Astrocyte (in vitro differentiated cells and primary cell): ENCODE data around the gene ZNF597. TPM values are rescaled to one million over a fixed set of nuclear protein-coding genes. Genes with fewer than 3 reads are reported as not detected.

Source experiments
- DNase-seq: peaks from one replicate; pipeline ENCODE4 v3.0.0-alpha.2; 2010; ENCODE audit warnings: low read depth
- FAIRE-seq: peaks from 2 replicates; lab custom pipeline; 2011; peaks lifted over from hg19 to GRCh38; lab: Jason Lieb, UNC
- H2AFZ ChIP-seq: 2 replicates; pipeline ENCODE4 v1.6.0; 2012; ENCODE audit warnings: low read depth, low read length, inconsistent platforms
- H3K27ac ChIP-seq: 2 replicates; pipeline ENCODE4 v1.5.1; 2011; ENCODE audit warnings: low read depth, low read length, inconsistent platforms
- H3K27me3 ChIP-seq: 2 replicates; pipeline ENCODE4 v1.6.0; 2011; ENCODE audit warnings: low read length, inconsistent platforms; ENCODE audit not compliant: insufficient read depth
- H3K36me3 ChIP-seq: 2 replicates; pipeline ENCODE4 v1.5.1; 2011; ENCODE audit warnings: low read length, inconsistent platforms; ENCODE audit not compliant: insufficient read depth
- H3K4me1 ChIP-seq: 2 replicates; pipeline ENCODE4 v1.5.1; 2011; ENCODE audit warnings: low read length, inconsistent platforms; ENCODE audit not compliant: insufficient read depth
- H3K4me2 ChIP-seq: 2 replicates; pipeline ENCODE4 v1.6.0; 2012; ENCODE audit warnings: low read length, inconsistent platforms
- H3K4me3 ChIP-seq: 2 replicates; pipeline ENCODE4 v1.5.1; 2011; ENCODE audit warnings: low read depth, mild to moderate bottlenecking, low read length, inconsistent platforms; ENCODE audit not compliant: insufficient read depth
- H3K79me2 ChIP-seq: 2 replicates; pipeline ENCODE4 v1.6.0; 2012; ENCODE audit warnings: mild to moderate bottlenecking, low read length, inconsistent platforms; ENCODE audit not compliant: insufficient read depth
- H3K9ac ChIP-seq: 2 replicates; pipeline ENCODE4 v1.6.0; 2012; ENCODE audit warnings: mild to moderate bottlenecking, low read length, inconsistent platforms
- H3K9me3 ChIP-seq: 2 replicates; pipeline ENCODE4 v1.5.1; 2012; ENCODE audit warnings: low read depth, mild to moderate bottlenecking, low read length, inconsistent platforms; ENCODE audit not compliant: insufficient read depth
- H4K20me1 ChIP-seq: 2 replicates; pipeline ENCODE4 v1.6.0; 2012; ENCODE audit warnings: low read length, inconsistent platforms; ENCODE audit not compliant: insufficient read depth
- H3K27ac Mint-ChIP-seq: one replicate; pipeline ENCODE4 v1.8.0; 2021; ENCODE audit warnings: mild to moderate bottlenecking, mixed read lengths; ENCODE audit not compliant: unreplicated experiment
- H3K27me3 Mint-ChIP-seq: one replicate; pipeline ENCODE4 v1.8.0; 2021; ENCODE audit warnings: low read depth, mixed read lengths; ENCODE audit not compliant: unreplicated experiment
- H3K36me3 Mint-ChIP-seq: one replicate; pipeline ENCODE4 v1.8.0; 2021; ENCODE audit warnings: low read depth, mixed read lengths; ENCODE audit not compliant: unreplicated experiment
- H3K4me1 Mint-ChIP-seq: one replicate; pipeline ENCODE4 v1.8.0; 2021; ENCODE audit warnings: low read depth, mixed read lengths; ENCODE audit not compliant: unreplicated experiment
- H3K4me3 Mint-ChIP-seq: one replicate; pipeline ENCODE4 v1.8.0; 2021; ENCODE audit warnings: mild to moderate bottlenecking, moderate library complexity, mixed read lengths; ENCODE audit not compliant: unreplicated experiment
- H3K9me3 Mint-ChIP-seq: one replicate; pipeline ENCODE4 v1.8.0; 2021; ENCODE audit warnings: mild to moderate bottlenecking, mixed read lengths; ENCODE audit not compliant: unreplicated experiment
- EZH2 ChIP-seq: IDR thresholded peaks from 2 replicates; pipeline ENCODE4 v1.6.1; 2012; ENCODE audit warnings: mild to moderate bottlenecking, low read length, inconsistent platforms; ENCODE audit not compliant: insufficient read depth
- total RNA-seq: library from RNA; stranded (reverse); gene quantifications from 2 replicates; pipeline ENCODE4 v1.2.1, GENCODE V29; 2021
- TF ChIP-seq, protein P1 (sequence below): IDR thresholded peaks from 2 replicates; pipeline ENCODE4 v1.5.1; 2011; ENCODE audit warnings: low read depth, mild to moderate bottlenecking, inconsistent platforms, low read length, moderate library complexity; ENCODE audit not compliant: insufficient read depth

The ZNF597 gene
- total RNA-seq, 1 donor from 2014 or later, result 4.7 TPM

GRCh38 chr16:3484318-3485096 lies 41.2 kb upstream of the ZNF597 start:
- Histone ChIP-seq H3K9me3 (no peaks in the 10 kb centered on the region), H3K4me2 (no peak overlapping the region), H3K79me2 (peaks cover 6% of the 10 kb centered on the region), H4K20me1 (peaks cover 36% of the 10 kb centered on the region), H2AFZ (no peak overlapping the region), H3K4me3 (no peak overlapping the region), H3K4me1 (peaks cover 5% of the 10 kb centered on the region), H3K27ac (no peak overlapping the region), H3K36me3 (peaks cover 13% of the 10 kb centered on the region), H3K27me3 (no peaks in the 10 kb centered on the region), H3K9ac (no peak overlapping the region)
- TF ChIP-seq, protein P1, sequence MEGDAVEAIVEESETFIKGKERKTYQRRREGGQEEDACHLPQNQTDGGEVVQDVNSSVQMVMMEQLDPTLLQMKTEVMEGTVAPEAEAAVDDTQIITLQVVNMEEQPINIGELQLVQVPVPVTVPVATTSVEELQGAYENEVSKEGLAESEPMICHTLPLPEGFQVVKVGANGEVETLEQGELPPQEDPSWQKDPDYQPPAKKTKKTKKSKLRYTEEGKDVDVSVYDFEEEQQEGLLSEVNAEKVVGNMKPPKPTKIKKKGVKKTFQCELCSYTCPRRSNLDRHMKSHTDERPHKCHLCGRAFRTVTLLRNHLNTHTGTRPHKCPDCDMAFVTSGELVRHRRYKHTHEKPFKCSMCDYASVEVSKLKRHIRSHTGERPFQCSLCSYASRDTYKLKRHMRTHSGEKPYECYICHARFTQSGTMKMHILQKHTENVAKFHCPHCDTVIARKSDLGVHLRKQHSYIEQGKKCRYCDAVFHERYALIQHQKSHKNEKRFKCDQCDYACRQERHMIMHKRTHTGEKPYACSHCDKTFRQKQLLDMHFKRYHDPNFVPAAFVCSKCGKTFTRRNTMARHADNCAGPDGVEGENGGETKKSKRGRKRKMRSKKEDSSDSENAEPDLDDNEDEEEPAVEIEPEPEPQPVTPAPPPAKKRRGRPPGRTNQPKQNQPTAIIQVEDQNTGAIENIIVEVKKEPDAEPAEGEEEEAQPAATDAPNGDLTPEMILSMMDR, result no peak
- TF ChIP-seq EZH2, result no peak
- H3K27me3 Mint-ChIP-seq, result no peaks in the 10 kb centered on the region
- no peak overlapping the region for H3K27ac Mint-ChIP-seq
- H3K9me3 Mint-ChIP-seq, result peaks cover 4% of the 10 kb centered on the region
- peaks cover 32% of the 10 kb centered on the region for H3K36me3 Mint-ChIP-seq
- FAIRE-seq (no peak), DNase-seq (no peak)
- no peak overlapping the region for H3K4me3 Mint-ChIP-seq
- peaks cover 15% of the 10 kb centered on the region for H3K4me1 Mint-ChIP-seq

- Mint-ChIP-seq H3K4me3 (peak overlapping the region; percentile 30), H3K4me1 (peaks cover 15% of the 10 kb centered on the region), H3K36me3 (peaks cover 38% of the 10 kb centered on the region), H3K27me3 (no peaks in the 10 kb centered on the region), H3K27ac (peak overlapping the region; percentile 63), H3K9me3 (peaks cover 4% of the 10 kb centered on the region)
- H3K9me3 ChIP-seq, result no peaks in the 10 kb centered on the region
- DNase-seq, result no peak
- H3K4me3 ChIP-seq, result no peak overlapping the region
- peaks cover 21% of the 10 kb centered on the region for H3K79me2 ChIP-seq
- H3K36me3 ChIP-seq, result peaks cover 18% of the 10 kb centered on the region
- peaks cover 5% of the 10 kb centered on the region for H3K4me1 ChIP-seq
- H3K4me2 ChIP-seq, result no peak overlapping the region
- H3K27me3 ChIP-seq, result no peaks in the 10 kb centered on the region
- TF ChIP-seq EZH2, result no peak
- TF ChIP-seq, protein P1, result no peak
- H3K27ac ChIP-seq, result no peak overlapping the region
- H2AFZ ChIP-seq, result no peak overlapping the region
- no peak overlapping the region for H3K9ac ChIP-seq
- FAIRE-seq, result no peak
- H4K20me1 ChIP-seq, result peaks cover 51% of the 10 kb centered on the region
Measured at GRCh38 chr16:3482659-3483241, 39.4 kb upstream of the ZNF597 start.
